Cardiac muscle cell (in vitro differentiated cells and primary cell): Measurements from ENCODE around the gene CERKL. TPM values are rescaled to one million over a fixed set of nuclear protein-coding genes. Genes with fewer than 3 reads are reported as not detected.

Source experiments
- DNase-seq, 2 donors: peaks; one replicate each; pipeline versions ENCODE4 v3.0.0 to v3.0.0-alpha.2; 2010 to 2017; ENCODE audit warnings: low read depth in 1 of 2, low spot score in 1 of 2
- H3K27ac ChIP-seq: fragments of 200-600 bp; sonication (generic); 2 replicates; pipeline ENCODE4 v1.5.1; 2016
- H3K27me3 ChIP-seq: fragments of 200-600 bp; sonication (generic); 2 replicates; pipeline ENCODE4 v1.6.0; 2016; ENCODE audit warnings: control low read depth
- H3K36me3 ChIP-seq: fragments of 200-600 bp; sonication (generic); 2 replicates; pipeline ENCODE4 v1.5.1; 2016; ENCODE audit warnings: control low read depth
- H3K4me1 ChIP-seq: fragments of 200-600 bp; sonication (generic); 2 replicates; pipeline ENCODE4 v1.8.1; 2017; ENCODE audit warnings: low read depth, mild to moderate bottlenecking, mixed run types
- H3K4me3 ChIP-seq: fragments of 200-600 bp; sonication (generic); 2 replicates; pipeline ENCODE4 v1.5.1; 2016; ENCODE audit warnings: mild to moderate bottlenecking
- H3K9me3 ChIP-seq: fragments of 200-600 bp; sonication (generic); 2 replicates; pipeline ENCODE4 v1.5.1; 2017; ENCODE audit warnings: low read depth, mild to moderate bottlenecking, control low read depth
- CTCF ChIP-seq: IDR thresholded peaks from 2 replicates; pipeline ENCODE4 v1.5.1; 2012; ENCODE audit warnings: low read depth, mild to moderate bottlenecking, low read length
- polyA plus RNA-seq: library from polyadenylated mRNA; unstranded; fragments of >200 nt; fragmentation: Nextera tagmentation; extraction: Ambion mirVana; gene quantifications from 2 replicates; pipeline ENCODE4 v1.2.1, GENCODE V29; 2016
- total RNA-seq: library from RNA; depleted of rRNA; stranded (reverse); fragments of >200 nt; gene quantifications from 2 replicates; pipeline ENCODE4 v1.2.3, GENCODE V29; 2016

The CERKL gene
- total and polyA plus RNA-seq, 2 experiments from 2014 or later = 0.06 to 0.15 TPM

DNA sequence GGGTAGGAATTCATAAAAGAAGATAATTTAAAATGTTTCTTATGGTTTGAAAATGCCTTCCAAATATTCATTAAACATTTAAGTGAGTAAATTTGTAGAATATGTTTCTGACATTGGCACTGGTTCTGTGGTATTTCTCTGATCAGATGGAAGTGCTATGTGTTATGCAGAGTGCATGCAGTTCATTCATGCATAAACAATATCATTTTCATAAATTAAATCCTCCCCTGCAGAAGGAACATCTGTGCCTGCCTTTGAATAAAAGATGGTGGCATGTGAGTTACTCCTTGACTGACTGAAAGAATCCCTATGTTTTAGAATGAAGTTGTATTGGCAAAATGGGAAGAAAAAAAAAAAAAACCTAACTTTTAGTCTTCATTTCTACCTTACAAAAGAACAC is 17.6 kb upstream of the CERKL start:
- no peaks in the 10 kb centered on the region for H3K4me1 ChIP-seq
- H3K9me3 ChIP-seq = no peaks in the 10 kb centered on the region
- no peak overlapping the region for H3K4me3 ChIP-seq
- peaks cover 89% of the 10 kb centered on the region for H3K27me3 ChIP-seq
- no peak overlapping the region for H3K27ac ChIP-seq
- no peak for DNase-seq
- TF ChIP-seq CTCF = no peak
- H3K36me3 ChIP-seq = no peaks in the 10 kb centered on the region

- H3K4me3 ChIP-seq = no peak overlapping the region
- TF ChIP-seq CTCF = no peak
- no peaks in the 10 kb centered on the region for H3K4me1 ChIP-seq
- no peaks in the 10 kb centered on the region for H3K9me3 ChIP-seq
- DNase-seq = no peak
- no peak overlapping the region for H3K27ac ChIP-seq
- peaks cover 89% of the 10 kb centered on the region for H3K27me3 ChIP-seq
- no peaks in the 10 kb centered on the region for H3K36me3 ChIP-seq
Observed at GRCh38 chr2:181673173-181673572, 16.3 kb upstream of the CERKL start.

GRCh38 chr2:181672255-181673008 is 15.5 kb upstream of the CERKL start:
- no peak for TF ChIP-seq CTCF
- Histone ChIP-seq H3K36me3 (no peaks in the 10 kb centered on the region), H3K4me3 (no peak overlapping the region), H3K4me1 (no peaks in the 10 kb centered on the region), H3K27me3 (peaks cover 82% of the 10 kb centered on the region), H3K9me3 (no peaks in the 10 kb centered on the region), H3K27ac (no peak overlapping the region)
- no peak for DNase-seq

- no peak for TF ChIP-seq CTCF
- H3K27ac ChIP-seq = no peak overlapping the region
- no peaks in the 10 kb centered on the region for H3K4me1 ChIP-seq
- H3K9me3 ChIP-seq = no peaks in the 10 kb centered on the region
- DNase-seq = no peak
- no peaks in the 10 kb centered on the region for H3K36me3 ChIP-seq
- peaks cover 64% of the 10 kb centered on the region for H3K27me3 ChIP-seq
- H3K4me3 ChIP-seq = no peak overlapping the region
Observed at GRCh38 chr2:181670632-181671031, 13.7 kb upstream of the CERKL start.

DNA sequence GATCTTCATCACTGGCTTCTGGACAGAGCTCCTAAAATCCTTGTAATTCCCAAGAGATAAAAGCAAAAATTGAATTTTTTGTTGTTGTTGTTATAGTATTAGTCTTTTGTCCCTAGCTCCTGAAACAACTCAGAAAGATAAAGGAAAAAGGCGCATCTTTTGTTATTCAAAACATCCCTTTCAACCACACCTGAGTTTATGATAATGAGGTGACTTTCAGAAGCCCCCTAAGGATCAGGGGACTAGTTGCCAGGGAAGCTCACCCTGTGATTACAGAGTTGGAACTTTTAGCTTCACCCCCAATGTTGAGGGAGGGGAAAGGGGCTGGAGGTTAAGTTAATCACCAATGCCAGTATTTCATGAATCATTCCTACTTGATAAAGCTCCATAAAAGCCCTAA is 10.3 kb upstream of the CERKL start:
- no peak for TF ChIP-seq CTCF
- Histone ChIP-seq H3K4me3 (no peak overlapping the region), H3K36me3 (no peaks in the 10 kb centered on the region), H3K27ac (no peak overlapping the region), H3K4me1 (no peaks in the 10 kb centered on the region), H3K27me3 (peaks cover 31% of the 10 kb centered on the region), H3K9me3 (no peaks in the 10 kb centered on the region)
- no peak for DNase-seq
